Measurements from ENCODE around the gene EEIG1. TPM values are rescaled to one million over a fixed set of nuclear protein-coding genes. Genes with fewer than 3 reads are reported as not detected.

EEIG1 gene
- total and polyA plus RNA-seq, 9 of the 15 experiments (the other 6 are each of a cell fraction or from before 2014, with no cell fraction given), result 0.17 to 16.7 (median 3.6) TPM

GRCh38 chr9:127943731-127944144, 37.1 kb downstream of the EEIG1 start (continued):
- TF ChIP-seq, protein P1, sequence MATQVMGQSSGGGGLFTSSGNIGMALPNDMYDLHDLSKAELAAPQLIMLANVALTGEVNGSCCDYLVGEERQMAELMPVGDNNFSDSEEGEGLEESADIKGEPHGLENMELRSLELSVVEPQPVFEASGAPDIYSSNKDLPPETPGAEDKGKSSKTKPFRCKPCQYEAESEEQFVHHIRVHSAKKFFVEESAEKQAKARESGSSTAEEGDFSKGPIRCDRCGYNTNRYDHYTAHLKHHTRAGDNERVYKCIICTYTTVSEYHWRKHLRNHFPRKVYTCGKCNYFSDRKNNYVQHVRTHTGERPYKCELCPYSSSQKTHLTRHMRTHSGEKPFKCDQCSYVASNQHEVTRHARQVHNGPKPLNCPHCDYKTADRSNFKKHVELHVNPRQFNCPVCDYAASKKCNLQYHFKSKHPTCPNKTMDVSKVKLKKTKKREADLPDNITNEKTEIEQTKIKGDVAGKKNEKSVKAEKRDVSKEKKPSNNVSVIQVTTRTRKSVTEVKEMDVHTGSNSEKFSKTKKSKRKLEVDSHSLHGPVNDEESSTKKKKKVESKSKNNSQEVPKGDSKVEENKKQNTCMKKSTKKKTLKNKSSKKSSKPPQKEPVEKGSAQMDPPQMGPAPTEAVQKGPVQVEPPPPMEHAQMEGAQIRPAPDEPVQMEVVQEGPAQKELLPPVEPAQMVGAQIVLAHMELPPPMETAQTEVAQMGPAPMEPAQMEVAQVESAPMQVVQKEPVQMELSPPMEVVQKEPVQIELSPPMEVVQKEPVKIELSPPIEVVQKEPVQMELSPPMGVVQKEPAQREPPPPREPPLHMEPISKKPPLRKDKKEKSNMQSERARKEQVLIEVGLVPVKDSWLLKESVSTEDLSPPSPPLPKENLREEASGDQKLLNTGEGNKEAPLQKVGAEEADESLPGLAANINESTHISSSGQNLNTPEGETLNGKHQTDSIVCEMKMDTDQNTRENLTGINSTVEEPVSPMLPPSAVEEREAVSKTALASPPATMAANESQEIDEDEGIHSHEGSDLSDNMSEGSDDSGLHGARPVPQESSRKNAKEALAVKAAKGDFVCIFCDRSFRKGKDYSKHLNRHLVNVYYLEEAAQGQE (IDR thresholded peaks at IDR 0.05; ENCODE audit: borderline replicate concordance), result peak; percentile 93
- TF ChIP-seq, protein P1 (CRISPR knock-in tag; IDR thresholded peaks at IDR 0.05; ENCODE audit: low read depth), result no peak
- no peak for TF ChIP-seq TARDBP (IDR thresholded peaks at IDR 0.05)
- TF ChIP-seq KDM2B (CRISPR knock-in tag; IDR thresholded peaks at IDR 0.05), result no peak
- TF ChIP-seq SMARCB1 (IDR thresholded peaks at IDR 0.05; ENCODE audit: insufficient read length, low read depth), result no peak
- no peak for TF ChIP-seq ELF4 (CRISPR knock-in tag; IDR thresholded peaks at IDR 0.05)
- TF ChIP-seq PHF21A (IDR thresholded peaks at IDR 0.05; ENCODE audit: borderline replicate concordance, low read depth), result no peak
- peak; percentile 41; the same call in 1 of the 2 replicates for TF ChIP-seq CREM (IDR thresholded peaks at IDR 0.05; ENCODE audit: low read depth)
- TF ChIP-seq, protein P2, sequence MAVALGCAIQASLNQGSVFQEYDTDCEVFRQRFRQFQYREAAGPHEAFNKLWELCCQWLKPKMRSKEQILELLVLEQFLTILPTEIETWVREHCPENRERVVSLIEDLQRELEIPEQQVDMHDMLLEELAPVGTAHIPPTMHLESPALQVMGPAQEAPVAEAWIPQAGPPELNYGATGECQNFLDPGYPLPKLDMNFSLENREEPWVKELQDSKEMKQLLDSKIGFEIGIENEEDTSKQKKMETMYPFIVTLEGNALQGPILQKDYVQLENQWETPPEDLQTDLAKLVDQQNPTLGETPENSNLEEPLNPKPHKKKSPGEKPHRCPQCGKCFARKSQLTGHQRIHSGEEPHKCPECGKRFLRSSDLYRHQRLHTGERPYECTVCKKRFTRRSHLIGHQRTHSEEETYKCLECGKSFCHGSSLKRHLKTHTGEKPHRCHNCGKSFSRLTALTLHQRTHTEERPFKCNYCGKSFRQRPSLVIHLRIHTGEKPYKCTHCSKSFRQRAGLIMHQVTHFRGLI (CRISPR knock-in tag; IDR thresholded peaks at IDR 0.05), result no peak
- no peak for TF ChIP-seq EP300 (IDR thresholded peaks at IDR 0.05; ENCODE audit: low read length)
- no peak for TF ChIP-seq STAT5B (CRISPR knock-in tag; IDR thresholded peaks at IDR 0.05)
- no peak for TF ChIP-seq SPI1 (IDR thresholded peaks at IDR 0.05; ENCODE audit: borderline replicate concordance, low read depth, low read length)
- TF ChIP-seq, protein P3, sequence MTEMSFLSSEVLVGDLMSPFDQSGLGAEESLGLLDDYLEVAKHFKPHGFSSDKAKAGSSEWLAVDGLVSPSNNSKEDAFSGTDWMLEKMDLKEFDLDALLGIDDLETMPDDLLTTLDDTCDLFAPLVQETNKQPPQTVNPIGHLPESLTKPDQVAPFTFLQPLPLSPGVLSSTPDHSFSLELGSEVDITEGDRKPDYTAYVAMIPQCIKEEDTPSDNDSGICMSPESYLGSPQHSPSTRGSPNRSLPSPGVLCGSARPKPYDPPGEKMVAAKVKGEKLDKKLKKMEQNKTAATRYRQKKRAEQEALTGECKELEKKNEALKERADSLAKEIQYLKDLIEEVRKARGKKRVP (CRISPR knock-in tag; IDR thresholded peaks at IDR 0.05), result no peak
- TF ChIP-seq BHLHE40 (IDR thresholded peaks at IDR 0.05; ENCODE audit: low read length), result no peak
- TF ChIP-seq RBM25 (IDR thresholded peaks at IDR 0.05; ENCODE audit: low read depth, low read length, severe bottlenecking), result no peak
- no peak for TF ChIP-seq MTF1 (CRISPR knock-in tag; IDR thresholded peaks at IDR 0.05; ENCODE audit: borderline replicate concordance)
- no peak for TF ChIP-seq EWSR1 (IDR thresholded peaks at IDR 0.05; ENCODE audit: borderline replicate concordance, low read depth, partially characterized antibody)
- no peak for TF ChIP-seq ZNF134 (CRISPR knock-in tag; conservative IDR thresholded peaks at IDR 0.05)
- no peak for TF ChIP-seq PHTF2 (CRISPR knock-in tag; IDR thresholded peaks at IDR 0.05)
- no peak for TF ChIP-seq GABPA (tag; conservative IDR thresholded peaks at IDR 0.05; ENCODE audit: low read depth)
- no peak for TF ChIP-seq ETV6 (IDR thresholded peaks at IDR 0.05; ENCODE audit: borderline replicate concordance in 1 of 2, low read depth in 2 of 2, low read length in 1 of 2)
- no peak for TF ChIP-seq ETV6 (CRISPR knock-in tag; IDR thresholded peaks at IDR 0.05; ENCODE audit: borderline replicate concordance)

All from K562 (cell line).